ENCODE data around the gene BRMS1. TPM values are rescaled to one million over a fixed set of nuclear protein-coding genes. Genes with fewer than 3 reads are reported as not detected.

BRMS1 gene
- total and polyA plus RNA-seq, 10 of the 15 experiments (the other 5 are each of a cell fraction or from before 2014, with no cell fraction given), result 2.1 to 85.3 (median 48.5) TPM

DNA sequence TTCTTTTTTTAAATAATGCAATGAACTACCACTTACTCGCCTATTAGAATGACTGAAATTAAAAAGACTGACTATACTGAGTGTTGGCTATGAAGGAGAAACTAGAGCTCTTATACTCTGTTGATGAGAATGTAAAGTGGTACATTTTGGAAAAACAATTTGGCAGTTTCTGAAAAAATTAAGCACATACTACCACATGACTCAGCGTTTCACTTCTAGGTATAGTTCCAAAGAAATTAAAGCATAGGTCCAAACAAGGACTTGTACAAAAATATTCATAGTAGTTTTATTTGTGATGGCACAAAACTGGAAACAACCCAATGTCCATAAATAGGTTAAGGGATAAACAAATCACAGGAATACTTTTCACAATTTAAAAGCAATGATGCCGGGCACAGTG, 49.0 kb upstream of the BRMS1 start:
- Histone ChIP-seq H3K36me3 (ENCODE audit: control insufficient read depth in 2 of 2, insufficient read depth in 2 of 2, low read length in 1 of 2) (no peaks in the 10 kb centered on the region), H3K27ac (ENCODE audit: control insufficient read depth, insufficient read depth) (no peak overlapping the region), H4K20me1 (ENCODE audit: control insufficient read depth, insufficient read depth) (no peaks in the 10 kb centered on the region), H3K27me3 (replicated peaks in 1 of 2; ENCODE audit: control insufficient read depth in 2 of 2, insufficient read depth in 2 of 2, low read length in 1 of 2) (no peaks in the 10 kb centered on the region), H3K4me1 (ENCODE audit: control insufficient read depth, insufficient read depth, low read length) (no peaks in the 10 kb centered on the region), H2AFZ (ENCODE audit: control insufficient read depth, low read depth, low read length) (no peak overlapping the region), H3K9me3 (replicated peaks; ENCODE audit: control insufficient read depth, insufficient read depth, low read length) (no peaks in the 10 kb centered on the region), H3K9ac (ENCODE audit: control insufficient read depth, insufficient read depth, low read length) (no peak overlapping the region), H3K4me3 (no peak overlapping the region), H3K4me2 (ENCODE audit: control insufficient read depth, insufficient read depth) (no peak overlapping the region), H3K79me2 (ENCODE audit: control insufficient read depth, insufficient read depth, low read length) (no peaks in the 10 kb centered on the region)
- in situ Hi-C loops (cut with MboI), result no loop called here
- POLR2A ChIA-PET, result interaction anchor here (0.6 kb wide), 1 partner anchor 259 kb away, joined by 3 read pairs; no protein-coding TSS in a partner anchor
- TF ChIP-seq RB1 (IDR thresholded peaks at IDR 0.05; ENCODE audit: borderline replicate concordance) (no peak), SREBF1 (IDR thresholded peaks at IDR 0.05; ENCODE audit: low read length) (no peak), LARP7 (IDR thresholded peaks at IDR 0.05) (no peak), NFIC (IDR thresholded peaks at IDR 0.05; ENCODE audit: low read depth, low read length) (no peak), SPI1 (IDR thresholded peaks at IDR 0.05; ENCODE audit: borderline replicate concordance, insufficient read depth, low read depth, low read length) (no peak), NR2C2 (IDR thresholded peaks at IDR 0.05; ENCODE audit: borderline replicate concordance, control insufficient read depth, insufficient read length, low read depth) (no peak), MTA2 (IDR thresholded peaks at IDR 0.05; ENCODE audit: low read depth) (no peak), ZNF384 (IDR thresholded peaks at IDR 0.05; ENCODE audit: borderline replicate concordance, low read depth, low read length) (no peak)
- TF ChIP-seq, protein P1, sequence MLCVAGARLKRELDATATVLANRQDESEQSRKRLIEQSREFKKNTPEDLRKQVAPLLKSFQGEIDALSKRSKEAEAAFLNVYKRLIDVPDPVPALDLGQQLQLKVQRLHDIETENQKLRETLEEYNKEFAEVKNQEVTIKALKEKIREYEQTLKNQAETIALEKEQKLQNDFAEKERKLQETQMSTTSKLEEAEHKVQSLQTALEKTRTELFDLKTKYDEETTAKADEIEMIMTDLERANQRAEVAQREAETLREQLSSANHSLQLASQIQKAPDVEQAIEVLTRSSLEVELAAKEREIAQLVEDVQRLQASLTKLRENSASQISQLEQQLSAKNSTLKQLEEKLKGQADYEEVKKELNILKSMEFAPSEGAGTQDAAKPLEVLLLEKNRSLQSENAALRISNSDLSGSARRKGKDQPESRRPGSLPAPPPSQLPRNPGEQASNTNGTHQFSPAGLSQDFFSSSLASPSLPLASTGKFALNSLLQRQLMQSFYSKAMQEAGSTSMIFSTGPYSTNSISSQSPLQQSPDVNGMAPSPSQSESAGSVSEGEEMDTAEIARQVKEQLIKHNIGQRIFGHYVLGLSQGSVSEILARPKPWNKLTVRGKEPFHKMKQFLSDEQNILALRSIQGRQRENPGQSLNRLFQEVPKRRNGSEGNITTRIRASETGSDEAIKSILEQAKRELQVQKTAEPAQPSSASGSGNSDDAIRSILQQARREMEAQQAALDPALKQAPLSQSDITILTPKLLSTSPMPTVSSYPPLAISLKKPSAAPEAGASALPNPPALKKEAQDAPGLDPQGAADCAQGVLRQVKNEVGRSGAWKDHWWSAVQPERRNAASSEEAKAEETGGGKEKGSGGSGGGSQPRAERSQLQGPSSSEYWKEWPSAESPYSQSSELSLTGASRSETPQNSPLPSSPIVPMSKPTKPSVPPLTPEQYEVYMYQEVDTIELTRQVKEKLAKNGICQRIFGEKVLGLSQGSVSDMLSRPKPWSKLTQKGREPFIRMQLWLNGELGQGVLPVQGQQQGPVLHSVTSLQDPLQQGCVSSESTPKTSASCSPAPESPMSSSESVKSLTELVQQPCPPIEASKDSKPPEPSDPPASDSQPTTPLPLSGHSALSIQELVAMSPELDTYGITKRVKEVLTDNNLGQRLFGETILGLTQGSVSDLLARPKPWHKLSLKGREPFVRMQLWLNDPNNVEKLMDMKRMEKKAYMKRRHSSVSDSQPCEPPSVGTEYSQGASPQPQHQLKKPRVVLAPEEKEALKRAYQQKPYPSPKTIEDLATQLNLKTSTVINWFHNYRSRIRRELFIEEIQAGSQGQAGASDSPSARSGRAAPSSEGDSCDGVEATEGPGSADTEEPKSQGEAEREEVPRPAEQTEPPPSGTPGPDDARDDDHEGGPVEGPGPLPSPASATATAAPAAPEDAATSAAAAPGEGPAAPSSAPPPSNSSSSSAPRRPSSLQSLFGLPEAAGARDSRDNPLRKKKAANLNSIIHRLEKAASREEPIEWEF (IDR thresholded peaks at IDR 0.05; ENCODE audit: insufficient replicate concordance, low read depth, low read length), result no peak
- BruUV-seq (replicated peaks), result no TSS peak
- DNase-seq (ENCODE audit: low read depth, low spot score), result no peak
- RAD21 ChIA-PET (ENCODE audit: unreplicated experiment), result interaction anchor here (1.2 kb wide), 1 partner anchor 275 kb away, joined by 4 read pairs; no protein-coding TSS in a partner anchor
- intact Hi-C loops (cut with micrococcal nuclease; ENCODE audit: unreplicated experiment), result no loop called here
- no peak for FAIRE-seq
- ATAC-seq, result no peak
- SMC1A ChIA-PET (ENCODE audit: uncharacterized antibody, unreplicated experiment), result interaction anchor here (1.9 kb wide), 1 partner anchor 82 kb away, joined by 5 read pairs; no protein-coding TSS in a partner anchor
- CTCF ChIA-PET, result interaction anchor here (0.9 to 2.7 kb wide), 4 partner anchors 8 to 86 kb away, joined by 3 to 13 read pairs (median 5); partner anchors contain the start of gene DPP3
- WGBS (ENCODE audit: insufficient coverage, insufficient replicate concordance, low lambda C conversion rate, missing lambda C conversion rate), result 53% methylated on average over 3 of the region's 3 CpGs

Data from GM12878 (cell line).